ENCODE results near the gene LRRC8D. TPM values are rescaled to one million over a fixed set of nuclear protein-coding genes. Genes with fewer than 3 reads are reported as not detected.
"Not testable (repeated sequence)": the region's sequence is repeated elsewhere in the genome, so short reads cannot be mapped to it uniquely, and the experiment has no call there.

The LRRC8D gene
- 10 to 100 TPM; 23.8 to 33.8 TPM for total RNA-seq
- polyA plus RNA-seq (2013, experiment 1 of 2): 26.5 TPM
- 21.1 TPM for polyA plus RNA-seq (2013, experiment 2 of 2)
- long read RNA-seq, experiment 1, transcript LRRC8D-201 (3 exons, 3,950 nt): major isoform, 8 of 15 reads
- long read RNA-seq, experiment 1, partial matches to known transcripts: 0 of 15 reads
- long read RNA-seq, experiment 1, other reads (novel, unspliced or antisense): 5 of 15 reads
- long read RNA-seq, experiment 2, transcript LRRC8D-202 (3 exons, 3,345 nt): minor isoform, 7 of 51 reads
- long read RNA-seq, experiment 2, transcript LRRC8D-201 (3 exons, 3,950 nt): major isoform, 31 of 51 reads
- long read RNA-seq, experiment 2, partial matches to known transcripts: 0 of 51 reads
- long read RNA-seq, experiment 2, other reads (novel, unspliced or antisense): 13 of 51 reads
- long read RNA-seq, experiment 3, transcript LRRC8D-206 (2 exons, 922 nt): major isoform, 6 of 15 reads
- long read RNA-seq, experiment 3, partial matches to known transcripts: 0 of 15 reads
- long read RNA-seq, experiment 3, other reads (novel, unspliced or antisense): 5 of 15 reads
- long read RNA-seq, experiment 4, partial matches to known transcripts: 0 of 2 reads
- long read RNA-seq, experiment 4, other reads (novel, unspliced or antisense): 1 of 2 reads

DNA sequence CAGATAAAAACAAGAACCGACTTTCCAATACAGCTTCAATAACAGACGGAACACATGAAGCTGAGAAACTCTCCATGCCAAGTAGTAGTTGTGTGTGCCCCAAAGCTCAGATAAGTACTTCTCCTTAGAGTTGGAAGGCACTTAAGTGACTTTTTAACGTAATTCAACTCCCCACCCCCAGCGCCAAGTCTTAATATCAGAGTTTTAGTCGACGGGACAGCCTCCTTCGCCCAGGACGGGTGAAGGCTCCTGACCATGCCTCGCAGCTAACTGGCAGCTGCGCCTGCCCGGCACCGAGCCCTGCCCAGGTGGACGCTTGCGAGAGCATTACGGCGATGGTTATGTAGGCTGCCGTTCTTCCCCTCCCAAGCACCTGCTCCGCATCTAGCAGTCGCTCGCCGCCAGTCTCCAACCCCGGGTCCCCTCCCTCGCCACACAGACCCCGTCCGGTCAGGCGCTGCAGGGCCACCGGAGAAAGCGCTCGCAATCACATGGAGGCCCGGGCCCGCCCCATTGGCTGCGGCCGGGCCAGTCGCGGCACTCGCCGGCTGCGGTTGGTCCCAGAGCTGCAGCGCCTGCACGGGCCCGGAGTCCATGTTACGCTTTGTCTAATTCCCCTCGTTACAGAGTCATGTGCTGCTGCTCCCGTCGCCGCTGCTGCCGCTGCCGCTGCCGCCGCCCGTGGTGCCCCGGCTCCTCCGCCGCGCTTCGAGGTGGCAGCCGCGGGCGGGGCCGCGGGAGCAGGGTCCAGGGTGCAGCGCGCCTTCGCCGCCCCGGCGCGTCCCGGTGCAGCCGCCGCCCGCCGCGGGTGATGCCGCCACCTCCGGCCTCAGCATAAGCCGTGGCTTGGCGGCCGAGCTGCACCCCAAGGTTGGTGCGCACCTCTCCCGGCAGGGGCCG, at the start of gene LRRC8D:
Gene LRRC8D (plus strand): TSS at position 611 of the 900 bp plus-strand sequence. CDS start 112,037 bp downstream, outside the sequence.
- Histone ChIP-seq H3K36me3 (ENCODE audit: control insufficient read depth, insufficient read depth, low read length) (no peaks in the 10 kb centered on the region), H3K27ac (ENCODE audit: low read depth, low read length) (peak within 1 kb of the TSS; percentile 33), H3K9ac (ENCODE audit: extremely low read depth, low read length, poor library complexity, severe bottlenecking) (peak within 1 kb of the TSS; percentile 71), H3K4me3 (ENCODE audit: low read length) (peak within 1 kb of the TSS; percentile 83), H3K9me3 (ENCODE audit: control insufficient read depth, low read length) (no peaks in the 10 kb centered on the region), H3K4me1 (ENCODE audit: control insufficient read depth, insufficient read depth, low read length) (no peaks in the 10 kb centered on the region), H3K27me3 (ENCODE audit: control insufficient read depth, insufficient read depth, low read length, poor library complexity, severe bottlenecking) (peaks cover 51% of the 10 kb centered on the region)
- peak; percentile 96 for DNase-seq
- WGBS, 2 experiments (ENCODE audit: insufficient coverage in 1 of 2, insufficient read length in 1 of 2): 1 to 3% methylated on average over 16 to 82 of the region's 82 CpGs
- peaks cover 13% of the 10 kb centered on the region for H3K4me1 Mint-ChIP-seq
- H3K4me3 Mint-ChIP-seq: peak within 1 kb of the TSS; percentile 65
- H3K9me3 Mint-ChIP-seq: no peaks in the 10 kb centered on the region
- peaks cover 35% of the 10 kb centered on the region for H3K27me3 Mint-ChIP-seq (ENCODE audit: insufficient read depth)
- H3K36me3 Mint-ChIP-seq (ENCODE audit: low read depth): peaks cover 1% of the 10 kb centered on the region
- TF ChIP-seq, protein P1, sequence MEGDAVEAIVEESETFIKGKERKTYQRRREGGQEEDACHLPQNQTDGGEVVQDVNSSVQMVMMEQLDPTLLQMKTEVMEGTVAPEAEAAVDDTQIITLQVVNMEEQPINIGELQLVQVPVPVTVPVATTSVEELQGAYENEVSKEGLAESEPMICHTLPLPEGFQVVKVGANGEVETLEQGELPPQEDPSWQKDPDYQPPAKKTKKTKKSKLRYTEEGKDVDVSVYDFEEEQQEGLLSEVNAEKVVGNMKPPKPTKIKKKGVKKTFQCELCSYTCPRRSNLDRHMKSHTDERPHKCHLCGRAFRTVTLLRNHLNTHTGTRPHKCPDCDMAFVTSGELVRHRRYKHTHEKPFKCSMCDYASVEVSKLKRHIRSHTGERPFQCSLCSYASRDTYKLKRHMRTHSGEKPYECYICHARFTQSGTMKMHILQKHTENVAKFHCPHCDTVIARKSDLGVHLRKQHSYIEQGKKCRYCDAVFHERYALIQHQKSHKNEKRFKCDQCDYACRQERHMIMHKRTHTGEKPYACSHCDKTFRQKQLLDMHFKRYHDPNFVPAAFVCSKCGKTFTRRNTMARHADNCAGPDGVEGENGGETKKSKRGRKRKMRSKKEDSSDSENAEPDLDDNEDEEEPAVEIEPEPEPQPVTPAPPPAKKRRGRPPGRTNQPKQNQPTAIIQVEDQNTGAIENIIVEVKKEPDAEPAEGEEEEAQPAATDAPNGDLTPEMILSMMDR (conservative IDR thresholded peaks at IDR 0.05): no peak
- peak within 1 kb of the TSS; percentile 79 for H3K27ac Mint-ChIP-seq

DNA sequence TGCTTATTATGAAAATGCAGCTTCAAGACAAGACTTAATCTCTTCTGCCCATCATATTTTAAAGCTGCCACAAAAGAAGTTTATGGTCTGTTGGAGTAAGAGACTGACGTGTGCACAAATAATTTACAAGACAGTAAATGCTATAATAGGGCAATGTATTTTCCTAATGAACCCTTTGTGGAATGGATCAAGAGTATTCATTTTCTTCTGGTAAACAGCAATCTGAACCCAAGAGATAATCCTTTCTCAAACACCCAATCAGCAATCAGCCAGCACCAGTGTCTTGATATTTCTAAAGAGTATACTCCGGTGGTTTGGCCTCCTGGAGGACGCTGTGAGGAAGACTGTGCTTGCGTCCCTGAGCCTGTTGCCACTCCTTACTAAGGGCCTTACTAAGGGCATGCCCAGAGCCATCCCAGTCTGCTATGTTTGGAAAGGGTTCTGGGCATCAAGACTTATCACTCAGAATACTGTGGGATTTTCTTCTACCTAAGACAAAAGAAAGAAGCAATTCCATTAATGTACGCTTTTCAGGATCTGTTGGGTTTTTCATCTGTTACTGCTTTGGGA, 48.8 kb upstream of the LRRC8D start:
- Histone ChIP-seq H3K4me3 (ENCODE audit: low read length) (no peak overlapping the region), H3K27me3 (ENCODE audit: control insufficient read depth, insufficient read depth, low read length, poor library complexity, severe bottlenecking) (peaks cover 37% of the 10 kb centered on the region), H3K27ac (ENCODE audit: low read depth, low read length) (no peak overlapping the region), H3K36me3 (ENCODE audit: control insufficient read depth, insufficient read depth, low read length) (no peaks in the 10 kb centered on the region), H3K9me3 (ENCODE audit: control insufficient read depth, low read length) (no peaks in the 10 kb centered on the region), H3K4me1 (ENCODE audit: control insufficient read depth, insufficient read depth, low read length) (no peaks in the 10 kb centered on the region), H3K9ac (ENCODE audit: extremely low read depth, low read length, poor library complexity, severe bottlenecking) (no peak overlapping the region)
- H3K9me3 Mint-ChIP-seq: no peaks in the 10 kb centered on the region
- TF ChIP-seq, protein P1 (conservative IDR thresholded peaks at IDR 0.05): no peak
- H3K36me3 Mint-ChIP-seq (ENCODE audit: low read depth): no peaks in the 10 kb centered on the region
- WGBS, 2 experiments (ENCODE audit: insufficient coverage in 1 of 2, insufficient read length in 1 of 2): 88 to 89% methylated on average over 4 to 5 of the region's 5 CpGs
- no peak overlapping the region for H3K4me3 Mint-ChIP-seq
- DNase-seq: no peak
- H3K27me3 Mint-ChIP-seq (ENCODE audit: insufficient read depth): peaks cover 25% of the 10 kb centered on the region
- peaks cover 4% of the 10 kb centered on the region for H3K4me1 Mint-ChIP-seq
- H3K27ac Mint-ChIP-seq: no peak overlapping the region

DNA sequence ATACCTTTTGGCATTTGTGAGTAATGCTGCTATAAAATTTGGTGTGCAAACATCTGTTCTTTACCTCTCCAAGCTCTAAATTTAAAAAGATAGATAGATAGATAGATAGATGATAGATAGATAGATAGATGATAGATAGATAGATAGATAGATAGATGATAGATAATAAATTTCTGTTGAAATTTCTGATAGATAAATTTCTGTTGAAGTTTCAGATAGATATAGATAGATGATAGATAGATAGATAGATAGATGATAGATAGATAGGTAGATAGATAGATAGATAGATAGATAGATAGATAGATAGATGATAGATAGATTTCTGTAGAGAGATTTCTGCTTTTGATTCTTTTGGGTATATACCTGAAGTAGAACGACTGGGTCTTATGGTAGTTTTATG, 44.7 kb upstream of the LRRC8D start:
- H3K9ac ChIP-seq (ENCODE audit: extremely low read depth, low read length, poor library complexity, severe bottlenecking); H3K27ac Mint-ChIP-seq; H3K36me3 ChIP-seq (ENCODE audit: control insufficient read depth, insufficient read depth, low read length); H3K9me3 Mint-ChIP-seq; H3K36me3 Mint-ChIP-seq (ENCODE audit: low read depth); H3K27ac ChIP-seq (ENCODE audit: low read depth, low read length); H3K4me3 ChIP-seq (ENCODE audit: low read length); DNase-seq; H3K4me1 ChIP-seq (ENCODE audit: control insufficient read depth, insufficient read depth, low read length); H3K9me3 ChIP-seq (ENCODE audit: control insufficient read depth, low read length); H3K4me1 Mint-ChIP-seq; H3K4me3 Mint-ChIP-seq: not testable (repeated sequence)
- WGBS, 2 experiments (ENCODE audit: insufficient coverage in 1 of 2, insufficient read length in 1 of 2): 88% methylated on average over 1 of the region's 1 CpG; no CpG with 5 or more reads in 1 of the 2 experiments
- H3K27me3 ChIP-seq (ENCODE audit: control insufficient read depth, insufficient read depth, low read length, poor library complexity, severe bottlenecking): peaks cover 33% of the 10 kb centered on the region
- H3K27me3 Mint-ChIP-seq (ENCODE audit: insufficient read depth): peaks cover 22% of the 10 kb centered on the region

DNA sequence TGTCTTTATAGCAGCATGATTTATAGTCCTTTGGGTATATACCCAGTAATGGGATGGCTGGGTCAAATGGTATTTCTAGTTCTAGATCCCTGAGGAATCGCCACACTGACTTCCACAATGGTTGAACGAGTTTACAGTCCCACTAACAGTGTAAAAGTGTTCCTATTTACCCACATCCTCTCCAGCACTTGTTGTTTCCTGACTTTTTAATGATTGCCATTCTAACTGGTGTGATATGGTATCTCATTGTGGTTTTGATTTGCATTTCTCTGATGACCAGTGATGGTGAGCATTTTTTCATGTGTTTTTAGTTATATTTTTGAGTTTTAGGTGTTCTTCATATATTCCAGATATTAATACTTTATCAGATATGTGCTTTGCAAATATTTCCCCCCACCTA, 43.6 kb upstream of the LRRC8D start:
- DNase-seq; H3K27ac ChIP-seq (ENCODE audit: low read depth, low read length); H3K9ac ChIP-seq (ENCODE audit: extremely low read depth, low read length, poor library complexity, severe bottlenecking); H3K9me3 Mint-ChIP-seq; H3K4me3 ChIP-seq (ENCODE audit: low read length); H3K27ac Mint-ChIP-seq; H3K36me3 Mint-ChIP-seq (ENCODE audit: low read depth); H3K9me3 ChIP-seq (ENCODE audit: control insufficient read depth, low read length); H3K4me1 Mint-ChIP-seq; H3K4me1 ChIP-seq (ENCODE audit: control insufficient read depth, insufficient read depth, low read length); H3K4me3 Mint-ChIP-seq; H3K36me3 ChIP-seq (ENCODE audit: control insufficient read depth, insufficient read depth, low read length): not testable (repeated sequence)
- H3K27me3 Mint-ChIP-seq (ENCODE audit: insufficient read depth): peaks cover 22% of the 10 kb centered on the region
- H3K27me3 ChIP-seq (ENCODE audit: control insufficient read depth, insufficient read depth, low read length, poor library complexity, severe bottlenecking): peaks cover 29% of the 10 kb centered on the region
- WGBS, 2 experiments (ENCODE audit: insufficient coverage in 1 of 2, insufficient read length in 1 of 2): 90 to 100% methylated on average over 1 to 2 of the region's 2 CpGs
